OCI-LY1 (cell line): Measurements from ENCODE around the gene CENPA.

Experiments used
- EZH2 ChIP-seq: fragments of 200-600 bp; sonication (generic), shearing (Covaris generic); IDR thresholded peaks from 2 replicates; pipeline ENCODE4 v1.8.0; 2017; ENCODE audit warnings: borderline replicate concordance, mixed run types, mild to moderate bottlenecking, antibody characterized with exemption, low read length, moderate library complexity, mixed read lengths
- TF ChIP-seq, protein P1 (sequence below): fragments of 200-600 bp; sonication (generic), shearing (Covaris generic); IDR thresholded peaks from 2 replicates; pipeline ENCODE4 v1.5.1; 2017; ENCODE audit warnings: mild to moderate bottlenecking, antibody characterized with exemption, low read length, moderate library complexity, mixed read lengths

DNA sequence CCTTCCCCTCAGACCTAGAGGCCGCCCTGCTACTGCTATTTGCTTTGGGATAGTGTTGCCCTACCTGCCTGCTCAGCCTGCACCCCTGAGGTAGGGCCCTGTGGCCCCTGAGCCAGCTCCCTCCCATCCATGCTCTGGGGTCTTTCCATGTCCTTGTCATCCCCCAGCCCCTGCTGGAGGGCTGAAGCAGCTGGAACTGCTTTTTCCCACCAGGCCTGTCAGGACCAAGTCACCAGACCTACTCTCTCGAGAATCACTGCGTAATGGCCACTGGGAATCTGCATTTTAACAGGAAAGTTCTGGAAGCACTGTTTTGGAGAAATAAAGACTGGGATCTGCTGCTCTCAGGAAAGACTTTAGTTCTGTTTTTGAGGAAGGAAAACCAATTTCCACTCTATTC lies 42.0 kb upstream of the CENPA start:
- TF ChIP-seq, protein P1, sequence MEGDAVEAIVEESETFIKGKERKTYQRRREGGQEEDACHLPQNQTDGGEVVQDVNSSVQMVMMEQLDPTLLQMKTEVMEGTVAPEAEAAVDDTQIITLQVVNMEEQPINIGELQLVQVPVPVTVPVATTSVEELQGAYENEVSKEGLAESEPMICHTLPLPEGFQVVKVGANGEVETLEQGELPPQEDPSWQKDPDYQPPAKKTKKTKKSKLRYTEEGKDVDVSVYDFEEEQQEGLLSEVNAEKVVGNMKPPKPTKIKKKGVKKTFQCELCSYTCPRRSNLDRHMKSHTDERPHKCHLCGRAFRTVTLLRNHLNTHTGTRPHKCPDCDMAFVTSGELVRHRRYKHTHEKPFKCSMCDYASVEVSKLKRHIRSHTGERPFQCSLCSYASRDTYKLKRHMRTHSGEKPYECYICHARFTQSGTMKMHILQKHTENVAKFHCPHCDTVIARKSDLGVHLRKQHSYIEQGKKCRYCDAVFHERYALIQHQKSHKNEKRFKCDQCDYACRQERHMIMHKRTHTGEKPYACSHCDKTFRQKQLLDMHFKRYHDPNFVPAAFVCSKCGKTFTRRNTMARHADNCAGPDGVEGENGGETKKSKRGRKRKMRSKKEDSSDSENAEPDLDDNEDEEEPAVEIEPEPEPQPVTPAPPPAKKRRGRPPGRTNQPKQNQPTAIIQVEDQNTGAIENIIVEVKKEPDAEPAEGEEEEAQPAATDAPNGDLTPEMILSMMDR = no peak
- no peak for TF ChIP-seq EZH2
